LNCAP (cell line): Measurements from ENCODE around the gene KLC3.

Experiments used
- CTCF ChIP-seq: fragments of 450-650 bp; IDR thresholded peaks from 2 replicates; pipeline ENCODE4 v1.5.1; 2017; ENCODE audit warnings: mild to moderate bottlenecking

Gene KLC3

GRCh38 chr19:45321848-45322247 is 18.7 kb upstream of the KLC3 start:
- TF ChIP-seq CTCF: no peak

GRCh38 chr19:45322311-45322710 is 18.2 kb upstream of the KLC3 start:
- no peak for TF ChIP-seq CTCF

- TF ChIP-seq CTCF: no peak
Measured at GRCh38 chr19:45322744-45323281, 17.7 kb upstream of the KLC3 start, which contains the start of gene CKM. Gene CKM, minus strand, starts transcription at chr19:45322875. Its CDS starts 3,162 bp downstream, at chr19:45319713.

GRCh38 chr19:45323671-45324081 is 16.9 kb upstream of the KLC3 start:
- no peak for TF ChIP-seq CTCF

GRCh38 chr19:45324349-45324907 is 16.1 kb upstream of the KLC3 start:
- no peak for TF ChIP-seq CTCF

- TF ChIP-seq CTCF: no peak
Measured at GRCh38 chr19:45327404-45328143, 13.0 kb upstream of the KLC3 start.

GRCh38 chr19:45331411-45331810 is 9.1 kb upstream of the KLC3 start:
- no peak for TF ChIP-seq CTCF
